ENCODE measurements around the gene GRM1.
"Not testable (repeated sequence)": the region's sequence is repeated elsewhere in the genome, so short reads cannot be mapped to it uniquely, and the experiment has no call there.

The GRM1 gene

DNA sequence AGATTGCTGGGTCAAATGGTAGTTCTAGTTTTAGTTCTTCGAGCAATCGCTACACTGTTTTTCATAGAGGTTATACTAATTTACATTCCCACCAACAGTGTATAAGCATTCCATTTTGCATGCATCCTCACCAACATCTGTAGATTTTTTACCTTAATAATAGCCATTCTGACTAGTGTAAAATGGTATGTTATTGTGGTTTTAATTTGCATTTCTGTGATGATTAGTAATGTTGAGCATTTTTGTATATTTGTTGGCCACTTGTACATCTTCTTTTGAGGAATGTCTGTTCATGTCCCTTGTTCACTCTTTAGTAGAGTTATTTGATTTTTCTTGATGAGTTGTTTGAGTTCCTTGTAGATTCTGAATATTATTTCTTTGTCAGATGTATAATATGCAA is 236.2 kb downstream of the GRM1 start:
- no peak for TF ChIP-seq EZH2phosphoT487 (IDR thresholded peaks at IDR 0.05; ENCODE audit: borderline replicate concordance, low read length)
- TF ChIP-seq, protein P1, sequence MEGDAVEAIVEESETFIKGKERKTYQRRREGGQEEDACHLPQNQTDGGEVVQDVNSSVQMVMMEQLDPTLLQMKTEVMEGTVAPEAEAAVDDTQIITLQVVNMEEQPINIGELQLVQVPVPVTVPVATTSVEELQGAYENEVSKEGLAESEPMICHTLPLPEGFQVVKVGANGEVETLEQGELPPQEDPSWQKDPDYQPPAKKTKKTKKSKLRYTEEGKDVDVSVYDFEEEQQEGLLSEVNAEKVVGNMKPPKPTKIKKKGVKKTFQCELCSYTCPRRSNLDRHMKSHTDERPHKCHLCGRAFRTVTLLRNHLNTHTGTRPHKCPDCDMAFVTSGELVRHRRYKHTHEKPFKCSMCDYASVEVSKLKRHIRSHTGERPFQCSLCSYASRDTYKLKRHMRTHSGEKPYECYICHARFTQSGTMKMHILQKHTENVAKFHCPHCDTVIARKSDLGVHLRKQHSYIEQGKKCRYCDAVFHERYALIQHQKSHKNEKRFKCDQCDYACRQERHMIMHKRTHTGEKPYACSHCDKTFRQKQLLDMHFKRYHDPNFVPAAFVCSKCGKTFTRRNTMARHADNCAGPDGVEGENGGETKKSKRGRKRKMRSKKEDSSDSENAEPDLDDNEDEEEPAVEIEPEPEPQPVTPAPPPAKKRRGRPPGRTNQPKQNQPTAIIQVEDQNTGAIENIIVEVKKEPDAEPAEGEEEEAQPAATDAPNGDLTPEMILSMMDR (IDR thresholded peaks at IDR 0.05; ENCODE audit: low read depth, low read length, poor library complexity, severe bottlenecking) = no peak
- Histone ChIP-seq H3K27me3 (ENCODE audit: control insufficient read depth, low read length) (no peaks in the 10 kb centered on the region), H3F3A (ENCODE audit: control insufficient read depth, insufficient read depth) (no peaks in the 10 kb centered on the region), H3K79me2 (ENCODE audit: control insufficient read depth, low read length) (no peaks in the 10 kb centered on the region), H3K36me3 (ENCODE audit: control insufficient read depth, low read length) (no peaks in the 10 kb centered on the region), H3K9me3 (ENCODE audit: control insufficient read depth, insufficient read depth, low read length) (no peaks in the 10 kb centered on the region), H3K27ac (ENCODE audit: low read depth, low read length) (no peak overlapping the region), H3K9me2 (replicated peaks; ENCODE audit: control insufficient read depth, low read length) (no peaks in the 10 kb centered on the region), H3K4me1 (ENCODE audit: control insufficient read depth, low read length) (no peaks in the 10 kb centered on the region), H4K20me1 (ENCODE audit: control insufficient read depth, insufficient read depth, low read depth, low read length) (no peaks in the 10 kb centered on the region), H3K4me2 (ENCODE audit: low read length) (no peak overlapping the region), H3K4me3 (ENCODE audit: low read length) (no peak overlapping the region)

DNA sequence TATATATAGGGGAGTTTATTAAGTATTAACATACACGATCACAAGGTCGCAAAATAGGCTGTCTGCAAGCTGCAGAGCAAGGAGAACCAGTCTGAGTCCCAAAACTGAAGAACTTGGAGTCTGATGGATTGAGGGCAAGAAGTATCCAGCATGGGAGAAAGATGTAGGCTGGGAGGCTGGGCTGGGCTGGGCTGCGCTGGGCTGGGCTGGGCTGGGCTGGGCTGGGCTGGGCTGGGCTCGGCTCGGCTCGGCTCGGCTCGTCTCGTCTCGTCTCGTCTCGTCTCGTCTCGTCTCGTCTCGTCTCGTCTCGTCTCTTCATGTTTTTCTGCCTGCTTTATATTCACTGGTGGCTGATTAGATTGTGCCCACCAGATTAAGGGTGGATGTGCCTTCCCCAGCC is 238.6 kb downstream of the GRM1 start:
- H3K9me3 ChIP-seq (ENCODE audit: control insufficient read depth, insufficient read depth, low read length) = no peaks in the 10 kb centered on the region
- TF ChIP-seq EZH2phosphoT487 (IDR thresholded peaks at IDR 0.05; ENCODE audit: borderline replicate concordance, low read length) = no peak
- TF ChIP-seq, protein P1 (IDR thresholded peaks at IDR 0.05; ENCODE audit: low read depth, low read length, poor library complexity, severe bottlenecking) = no peak
- no peaks in the 10 kb centered on the region for H3K9me2 ChIP-seq (replicated peaks; ENCODE audit: control insufficient read depth, low read length)
- H3F3A ChIP-seq (ENCODE audit: control insufficient read depth, insufficient read depth) = no peaks in the 10 kb centered on the region
- H3K36me3 ChIP-seq (ENCODE audit: control insufficient read depth, low read length) = no peaks in the 10 kb centered on the region
- H3K27me3 ChIP-seq (ENCODE audit: control insufficient read depth, low read length) = no peaks in the 10 kb centered on the region
- no peaks in the 10 kb centered on the region for H3K4me1 ChIP-seq (ENCODE audit: control insufficient read depth, low read length)
- no peaks in the 10 kb centered on the region for H4K20me1 ChIP-seq (ENCODE audit: control insufficient read depth, insufficient read depth, low read depth, low read length)
- H3K27ac ChIP-seq (ENCODE audit: low read depth, low read length) = no peak overlapping the region
- H3K4me3 ChIP-seq (ENCODE audit: low read length) = no peak overlapping the region
- H3K79me2 ChIP-seq (ENCODE audit: control insufficient read depth, low read length) = no peaks in the 10 kb centered on the region
- no peak overlapping the region for H3K4me2 ChIP-seq (ENCODE audit: low read length)

DNA sequence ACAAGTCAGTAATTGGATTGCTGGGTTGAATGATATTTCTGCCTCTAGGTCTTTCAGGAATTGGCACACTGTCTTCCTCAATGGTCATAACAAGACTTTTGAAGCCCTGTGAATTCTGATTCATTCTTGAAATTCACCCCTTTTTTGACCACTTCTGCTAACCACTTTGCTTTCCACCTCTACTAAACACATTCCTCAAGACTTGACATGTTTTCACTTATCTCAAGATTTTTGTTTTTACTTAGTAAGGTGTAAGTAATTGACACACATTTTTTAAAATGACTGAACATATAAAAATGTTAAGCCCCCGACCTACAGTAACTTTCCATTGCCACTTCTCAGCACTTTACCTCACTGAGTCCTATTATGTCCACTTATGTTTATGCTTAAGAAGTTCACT is 239.1 kb downstream of the GRM1 start:
- no peaks in the 10 kb centered on the region for H3K9me3 ChIP-seq (ENCODE audit: control insufficient read depth, insufficient read depth, low read length)
- TF ChIP-seq, protein P1 (IDR thresholded peaks at IDR 0.05; ENCODE audit: low read depth, low read length, poor library complexity, severe bottlenecking) = no peak
- TF ChIP-seq EZH2phosphoT487 (IDR thresholded peaks at IDR 0.05; ENCODE audit: borderline replicate concordance, low read length) = no peak
- H3K27ac ChIP-seq (ENCODE audit: low read depth, low read length) = no peak overlapping the region
- H3K9me2 ChIP-seq (replicated peaks; ENCODE audit: control insufficient read depth, low read length) = no peaks in the 10 kb centered on the region
- no peaks in the 10 kb centered on the region for H3K4me1 ChIP-seq (ENCODE audit: control insufficient read depth, low read length)
- no peaks in the 10 kb centered on the region for H3K79me2 ChIP-seq (ENCODE audit: control insufficient read depth, low read length)
- H4K20me1 ChIP-seq (ENCODE audit: control insufficient read depth, insufficient read depth, low read depth, low read length) = no peaks in the 10 kb centered on the region
- no peak overlapping the region for H3K4me2 ChIP-seq (ENCODE audit: low read length)
- H3F3A ChIP-seq (ENCODE audit: control insufficient read depth, insufficient read depth) = no peaks in the 10 kb centered on the region
- H3K36me3 ChIP-seq (ENCODE audit: control insufficient read depth, low read length) = no peaks in the 10 kb centered on the region
- no peaks in the 10 kb centered on the region for H3K27me3 ChIP-seq (ENCODE audit: control insufficient read depth, low read length)
- no peak overlapping the region for H3K4me3 ChIP-seq (ENCODE audit: low read length)

DNA sequence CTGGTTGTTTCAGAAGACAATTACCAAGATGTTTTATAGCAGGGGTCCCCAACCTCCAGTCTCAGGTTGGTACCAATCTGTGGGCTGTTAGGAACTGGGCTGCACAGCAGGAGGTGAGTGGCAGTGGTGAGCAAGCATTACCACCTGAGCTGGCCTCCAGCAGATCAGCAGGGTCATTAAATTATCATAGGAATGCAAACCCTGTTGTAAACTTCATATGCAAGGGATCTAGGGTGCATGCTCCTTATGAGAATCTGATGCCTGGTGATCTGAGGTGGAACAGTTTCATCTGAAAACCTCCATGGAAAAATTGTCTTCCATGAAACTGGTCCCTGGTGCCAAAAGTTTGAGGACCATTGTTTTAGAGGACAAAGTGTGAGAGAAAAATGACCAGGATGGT is 240.6 kb downstream of the GRM1 start:
- H3K4me1 ChIP-seq (ENCODE audit: control insufficient read depth, low read length) = no peaks in the 10 kb centered on the region
- no peaks in the 10 kb centered on the region for H3K36me3 ChIP-seq (ENCODE audit: control insufficient read depth, low read length)
- H3K4me3 ChIP-seq (ENCODE audit: low read length) = no peak overlapping the region
- no peak overlapping the region for H3K4me2 ChIP-seq (ENCODE audit: low read length)
- no peaks in the 10 kb centered on the region for H3K9me3 ChIP-seq (ENCODE audit: control insufficient read depth, insufficient read depth, low read length)
- no peaks in the 10 kb centered on the region for H3F3A ChIP-seq (ENCODE audit: control insufficient read depth, insufficient read depth)
- no peak for TF ChIP-seq EZH2phosphoT487 (IDR thresholded peaks at IDR 0.05; ENCODE audit: borderline replicate concordance, low read length)
- TF ChIP-seq, protein P1 (IDR thresholded peaks at IDR 0.05; ENCODE audit: low read depth, low read length, poor library complexity, severe bottlenecking) = no peak
- no peaks in the 10 kb centered on the region for H4K20me1 ChIP-seq (ENCODE audit: control insufficient read depth, insufficient read depth, low read depth, low read length)
- H3K27me3 ChIP-seq (ENCODE audit: control insufficient read depth, low read length) = no peaks in the 10 kb centered on the region
- H3K9me2 ChIP-seq (replicated peaks; ENCODE audit: control insufficient read depth, low read length) = no peaks in the 10 kb centered on the region
- H3K79me2 ChIP-seq (ENCODE audit: control insufficient read depth, low read length) = no peaks in the 10 kb centered on the region
- H3K27ac ChIP-seq (ENCODE audit: low read depth, low read length) = no peak overlapping the region

DNA sequence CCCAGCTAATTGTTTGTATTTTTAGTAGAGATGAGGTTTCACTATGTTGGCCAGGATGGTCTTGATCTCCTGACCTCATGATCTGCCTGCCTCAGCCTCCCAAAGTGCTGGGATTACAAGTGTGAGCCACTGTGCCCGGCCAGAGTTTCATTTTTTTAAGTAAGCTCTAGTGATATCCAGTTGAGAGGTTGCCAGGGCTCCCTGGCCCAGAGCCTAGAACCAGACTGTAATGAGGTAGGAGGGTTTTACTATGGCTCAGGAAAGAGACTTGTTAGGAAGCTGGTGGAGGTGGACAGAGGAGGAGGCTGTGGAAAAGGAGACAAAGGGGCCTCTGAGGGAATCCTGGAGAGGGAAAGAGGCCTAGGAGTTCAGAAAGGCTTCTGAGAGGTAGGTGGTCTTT is 242.3 kb downstream of the GRM1 start:
- H3F3A ChIP-seq (ENCODE audit: control insufficient read depth, insufficient read depth); H3K9me2 ChIP-seq (replicated peaks; ENCODE audit: control insufficient read depth, low read length); H3K27ac ChIP-seq (ENCODE audit: low read depth, low read length); H3K4me2 ChIP-seq (ENCODE audit: low read length); H3K4me1 ChIP-seq (ENCODE audit: control insufficient read depth, low read length); H3K36me3 ChIP-seq (ENCODE audit: control insufficient read depth, low read length); H3K9me3 ChIP-seq (ENCODE audit: control insufficient read depth, insufficient read depth, low read length); H3K79me2 ChIP-seq (ENCODE audit: control insufficient read depth, low read length); H3K27me3 ChIP-seq (ENCODE audit: control insufficient read depth, low read length); H3K4me3 ChIP-seq (ENCODE audit: low read length); H4K20me1 ChIP-seq (ENCODE audit: control insufficient read depth, insufficient read depth, low read depth, low read length): not testable (repeated sequence)

All from DOHH2 (cell line).